ENCODE data around the gene CEP350. TPM values are rescaled to one million over a fixed set of nuclear protein-coding genes. Genes with fewer than 3 reads are reported as not detected.
A peak's percentile ranks its signal among the peaks of the same experiment; 100 is the strongest.

Gene CEP350
- total and polyA plus RNA-seq, 2 of the 13 experiments (the other 11 are each of a cell fraction or from before 2014, with no cell fraction given): 7.6 to 35.9 TPM

- TF ChIP-seq PBX3 (CRISPR knock-in tag; IDR thresholded peaks at IDR 0.05; ENCODE audit: borderline replicate concordance) (no peak), ZNF772 (CRISPR knock-in tag; IDR thresholded peaks at IDR 0.05) (peak; percentile 22; the same call in 1 of the 2 replicates), FUBP1 (CRISPR knock-in tag; IDR thresholded peaks at IDR 0.05; ENCODE audit: borderline replicate concordance) (0 out of 2 replicates have a peak, but pooled peaks have one; percentile 51), GLMP (CRISPR knock-in tag; IDR thresholded peaks at IDR 0.05; ENCODE audit: borderline replicate concordance) (no peak), SNAPC4 (CRISPR knock-in tag; IDR thresholded peaks at IDR 0.05) (no peak), ZBTB3 (CRISPR knock-in tag; IDR thresholded peaks at IDR 0.05; ENCODE audit: borderline replicate concordance, low read depth) (no peak; the same call in 1 of the 2 replicates), ZBTB14 (CRISPR knock-in tag; IDR thresholded peaks at IDR 0.05) (no peak), HES4 (CRISPR knock-in tag; IDR thresholded peaks at IDR 0.05; ENCODE audit: borderline replicate concordance) (peak; percentile 42; the same call in 1 of the 2 replicates), ZMAT5 (CRISPR knock-in tag; IDR thresholded peaks at IDR 0.05; ENCODE audit: borderline replicate concordance, low read depth) (no peak), ZNF354B (CRISPR knock-in tag; IDR thresholded peaks at IDR 0.05) (no peak), CBX2 (IDR thresholded peaks at IDR 0.05; ENCODE audit: low read depth, low read length) (no peak), CBX2 (CRISPR knock-in tag; IDR thresholded peaks at IDR 0.05; ENCODE audit: low read depth) (no peak), TFDP1 (CRISPR knock-in tag; IDR thresholded peaks at IDR 0.05; ENCODE audit: borderline replicate concordance) (peak; percentile 89), XBP1 (CRISPR knock-in tag; IDR thresholded peaks at IDR 0.05) (no peak), ZBTB42 (CRISPR knock-in tag; IDR thresholded peaks at IDR 0.05) (no peak)
Measured at GRCh38 chr1:179954493-179955286, at the start of gene CEP350 (continued).
